GM12878 (cell line): Measurements from ENCODE around the gene LSP1. TPM values are rescaled to one million over a fixed set of nuclear protein-coding genes. Genes with fewer than 3 reads are reported as not detected.

Source experiments
- ATAC-seq: fragments of 200-7000 bp; cut with Tn5 transposase; 3 replicates; pipeline ENCODE4 v1.9.1; 2020; ENCODE audit warnings: mild to moderate bottlenecking, moderate library complexity
- BruUV-seq: library from RNA; stranded (reverse); fragments of 400-500 nt; replicated peaks from 2 replicates; lab custom pipeline; 2021; lab: Mats Ljungman, UMichigan
- CTCF ChIA-PET: fragments of 300-600 bp; sonication (Branson Sonifier 250); formaldehyde crosslinking; extraction: SDS; loops from one replicate; lab custom pipeline; 2021; ENCODE audit warnings: inconsistent platforms; lab: Yijun Ruan, JAX
- POLR2A ChIA-PET: fragments of 350-600 bp; formaldehyde crosslinking; extraction: SDS; loops from one replicate; lab custom pipeline; 2021; ENCODE audit warnings: inconsistent platforms; lab: Charles Lee
- RAD21 ChIA-PET: fragments of 300-600 bp; sonication (Branson Sonifier 250); formaldehyde crosslinking; loops from one replicate; lab custom pipeline; 2023; ENCODE audit warnings: antibody characterized with exemption; ENCODE audit not compliant: unreplicated experiment; lab: Charles Lee
- SMC1A ChIA-PET: fragments of 300-600 bp; sonication (Branson Sonifier 250); formaldehyde crosslinking; loops from one replicate; lab custom pipeline; 2023; ENCODE audit not compliant: unreplicated experiment, uncharacterized antibody; lab: Charles Lee
- DNase-seq: peaks from one replicate; pipeline ENCODE4 v3.0.0-alpha.2; 2011; ENCODE audit warnings: low read depth, low spot score
- FAIRE-seq: peaks from 3 replicates; lab custom pipeline; 2011; peaks lifted over from hg19 to GRCh38; lab: Jason Lieb, UNC
- H2AFZ ChIP-seq: 2 replicates; pipeline ENCODE4 v1.6.0; 2011; ENCODE audit warnings: low read depth, low read length, control low read depth; ENCODE audit not compliant: control insufficient read depth
- H3K27ac ChIP-seq: 2 replicates; pipeline ENCODE4 v1.5.1; 2011; ENCODE audit warnings: control low read depth; ENCODE audit not compliant: control insufficient read depth, insufficient read depth
- H3K27me3 ChIP-seq, 2 experiments: replicated peaks in 1 of 2; 2 replicates each; pipeline versions ENCODE4 v1.6.0 to v1.6.1; 2011; ENCODE audit warnings: low read length in 1 of 2; ENCODE audit not compliant: control insufficient read depth in 2 of 2, insufficient read depth in 2 of 2
- H3K36me3 ChIP-seq, 2 experiments: 2 replicates each; pipeline ENCODE4 v1.5.1; 2011; ENCODE audit warnings: low read length in 1 of 2; ENCODE audit not compliant: control insufficient read depth in 2 of 2, insufficient read depth in 2 of 2
- H3K4me1 ChIP-seq: 2 replicates; pipeline ENCODE4 v1.6.1; 2011; ENCODE audit warnings: mild to moderate bottlenecking, low read length, moderate library complexity, mixed read lengths; ENCODE audit not compliant: control insufficient read depth, insufficient read depth
- H3K4me2 ChIP-seq: 2 replicates; pipeline ENCODE4 v1.6.0; 2011; ENCODE audit warnings: control low read depth; ENCODE audit not compliant: control insufficient read depth, insufficient read depth
- H3K4me3 ChIP-seq: fragments of 200-600 bp; sonication (generic); 2 replicates; pipeline ENCODE4 v1.5.1; 2016
- H3K79me2 ChIP-seq: 2 replicates; pipeline ENCODE4 v1.6.0; 2011; ENCODE audit warnings: low read length; ENCODE audit not compliant: control insufficient read depth, insufficient read depth
- H3K9ac ChIP-seq: 2 replicates; pipeline ENCODE4 v1.8.0; 2011; ENCODE audit warnings: low read length, control low read depth, mixed read lengths; ENCODE audit not compliant: control insufficient read depth, insufficient read depth
- H3K9me3 ChIP-seq: replicated peaks from 3 replicates; pipeline ENCODE4 v1.5.1; 2011; ENCODE audit warnings: mild to moderate bottlenecking, low read length; ENCODE audit not compliant: control insufficient read depth, insufficient read depth
- H4K20me1 ChIP-seq: 2 replicates; pipeline ENCODE4 v1.6.0; 2011; ENCODE audit not compliant: control insufficient read depth, insufficient read depth
- CREM ChIP-seq: IDR thresholded peaks from 2 replicates; pipeline ENCODE4 v1.6.1; 2014; ENCODE audit warnings: antibody characterized with exemption, low read depth
- IRF3 ChIP-seq: fragments of 450-650 bp; IDR thresholded peaks from 2 replicates; pipeline ENCODE4 v1.6.1; 2014; ENCODE audit warnings: mild to moderate bottlenecking
- NFIC ChIP-seq: IDR thresholded peaks from 2 replicates; pipeline ENCODE4 v1.6.1; 2012; ENCODE audit warnings: low read depth, mild to moderate bottlenecking, inconsistent platforms, low read length, moderate library complexity
- SRF ChIP-seq, 2 experiments: IDR thresholded peaks; 2 replicates each; pipeline ENCODE4 v1.6.1; 2011; ENCODE audit warnings: low read depth in 2 of 2, low read length in 2 of 2, mild to moderate bottlenecking in 1 of 2, moderate library complexity in 1 of 2
- ZBTB33 ChIP-seq: fragments of 450-650 bp; IDR thresholded peaks from 2 replicates; pipeline ENCODE4 v1.6.1; 2017; ENCODE audit warnings: mild to moderate bottlenecking
- ZNF687 ChIP-seq: fragments of 450-650 bp; IDR thresholded peaks from 2 replicates; pipeline ENCODE4 v1.6.1; 2017; ENCODE audit warnings: mild to moderate bottlenecking, moderate library complexity
- WGBS: methylation state at CpG from one replicate; pipeline ENCODE4 v1.1.6; 2016; ENCODE audit warnings: low lambda C conversion rate; ENCODE audit not compliant: insufficient replicate concordance, insufficient coverage; ENCODE audit errors: missing lambda C conversion rate; 5-methylcytosine and 5-hydroxymethylcytosine counted together
- in situ Hi-C: fragments of 300-500 bp; cut with MboI; formaldehyde crosslinking; loops from 9 replicates; pipeline ENCODE4 v1.14.3; 2018; ENCODE audit warnings: mixed read lengths
- intact Hi-C: fragments of 100-400 bp; cut with micrococcal nuclease; formaldehyde crosslinking; loops from one replicate; pipeline ENCODE4 v1.14.2; 2022; ENCODE audit not compliant: unreplicated experiment
- polyA plus RNA-seq, 11 experiments: library from polyadenylated mRNA; depleted of rRNA in 4 of 11; unstranded in 6 of 11; stranded (reverse) in 5 of 11; fragments of >200 nt; fragmentation: Nextera tagmentation in 4 of 11; fragmentation: Illumina TruSeq in 1 of 11; extraction: Ambion mirVana in 4 of 11; extraction: Trizol in 1 of 11; gene quantifications; 1 replicate in 1 of 11; 2 replicates in 10 of 11; pipeline versions ENCODE4 v1.2.1 to v1.2.3, GENCODE V29; 2011 to 2016; ENCODE audit warnings: inconsistent platforms in 2 of 11, missing spikeins in 2 of 11, low read depth in 1 of 11
- total RNA-seq, 4 experiments: library from RNA; depleted of rRNA in 3 of 4; stranded (reverse); fragments of >200 nt in 3 of 4; fragmentation: Illumina TruSeq in 1 of 4; extraction: Trizol in 1 of 4; gene quantifications; 2 replicates each; pipeline versions ENCODE4 v1.2.1 to v1.2.3, GENCODE V29; 2013 to 2021

LSP1 gene
- total and polyA plus RNA-seq, 10 of the 15 experiments (the other 5 are each of a cell fraction or from before 2014, with no cell fraction given): 19.2 to 488 (median 369) TPM

- H3K4me2 ChIP-seq: no peak overlapping the region
- ChIA-PET CTCF (interaction anchor here (1.2 to 1.8 kb wide), 4 partner anchors 17 to 252 kb away, joined by 3 to 4 read pairs (median 4); partner anchors contain the start of gene LSP1), RAD21 (interaction anchor here (2.1 kb wide), 1 partner anchor 17 kb away, joined by 7 read pairs; no protein-coding TSS in a partner anchor), POLR2A (interaction anchor here (0.6 kb wide), 1 partner anchor 96 kb away, joined by 3 read pairs; no protein-coding TSS in a partner anchor), SMC1A (no interaction called here)
- 46% methylated on average over 4 of the region's 4 CpGs for WGBS
- no peak for TF ChIP-seq ZBTB33
- TF ChIP-seq ZNF687: no peak
- no peak for TF ChIP-seq CREM
- no peak for TF ChIP-seq SRF (IDR thresholded peaks at IDR 0.05; ENCODE audit: low read depth in 2 of 2, low read length in 2 of 2)
- TF ChIP-seq NFIC: no peak
- no peak for TF ChIP-seq IRF3
- no TSS peak for BruUV-seq
- no peak overlapping the region for H2AFZ ChIP-seq
- H3K79me2 ChIP-seq: no peaks in the 10 kb centered on the region
- no peaks in the 10 kb centered on the region; a peak in 1 of 4 replicates for H3K27me3 ChIP-seq
- in situ Hi-C loops (no loop called here), intact Hi-C loops (no loop called here)
- no peak for FAIRE-seq
- no peak for ATAC-seq
- H3K36me3 ChIP-seq: no peaks in the 10 kb centered on the region
- no peak overlapping the region for H3K27ac ChIP-seq
- no peaks in the 10 kb centered on the region for H3K4me1 ChIP-seq
- H3K4me3 ChIP-seq: no peak overlapping the region
- H3K9me3 ChIP-seq: no peaks in the 10 kb centered on the region
- DNase-seq: no peak
- no peaks in the 10 kb centered on the region for H4K20me1 ChIP-seq
- no peak overlapping the region for H3K9ac ChIP-seq
Measured at GRCh38 chr11:1899090-1899489, 46.2 kb downstream of the LSP1 start.
